HG03135 (cell line): ENCODE results near the gene INPP5K.
"Not testable (repeated sequence)": the region's sequence is repeated elsewhere in the genome, so short reads cannot be mapped to it uniquely, and the experiment has no call there.

Source experiments
- ATAC-seq: cut with Tn5 transposase; IDR thresholded peaks from one replicate; pipeline ENCODE4 v1.9.1; 2021; ENCODE audit warnings: mild to moderate bottlenecking, moderate library complexity; ENCODE audit not compliant: unreplicated experiment

INPP5K gene

GRCh38 chr17:1516388-1517161, at the start of gene INPP5K:
INPP5K (minus strand) TSS chr17:1516612; CDS start chr17:1516499, 113 bp downstream.
- peak; percentile 79 for ATAC-seq

- ATAC-seq: no peak
Measured at GRCh38 chr17:1565877-1566276, 49.5 kb upstream of the INPP5K start.

GRCh38 chr17:1563786-1564613, 47.6 kb upstream of the INPP5K start:
- ATAC-seq: no peak

GRCh38 chr17:1563471-1563785, 47.0 kb upstream of the INPP5K start:
- ATAC-seq: not testable (repeated sequence)

GRCh38 chr17:1562176-1562643, 45.8 kb upstream of the INPP5K start:
- peak; percentile 30 for ATAC-seq

- ATAC-seq: no peak
Measured at GRCh38 chr17:1561420-1562175, 45.2 kb upstream of the INPP5K start.

- ATAC-seq: no peak
Measured at GRCh38 chr17:1560858-1561355, 44.5 kb upstream of the INPP5K start.

GRCh38 chr17:1560101-1560857, 43.9 kb upstream of the INPP5K start:
- ATAC-seq: no peak

GRCh38 chr17:1559047-1560043, 42.9 kb upstream of the INPP5K start:
- no peak for ATAC-seq

- ATAC-seq: no peak
Measured at GRCh38 chr17:1558401-1558800, 42.0 kb upstream of the INPP5K start.

- no peak for ATAC-seq
Measured at GRCh38 chr17:1557355-1558095, 41.1 kb upstream of the INPP5K start.

GRCh38 chr17:1555651-1556471, 39.4 kb upstream of the INPP5K start:
- no peak for ATAC-seq

GRCh38 chr17:1554751-1555540, 38.5 kb upstream of the INPP5K start:
- no peak for ATAC-seq

- ATAC-seq: no peak
Measured at GRCh38 chr17:1553354-1554266, 37.2 kb upstream of the INPP5K start.

- no peak for ATAC-seq
Measured at GRCh38 chr17:1552932-1553331, 36.5 kb upstream of the INPP5K start.

- no peak for ATAC-seq
Measured at GRCh38 chr17:1551741-1552140, 35.3 kb upstream of the INPP5K start.
